SHP77 treated with DMSO at 0.1 percent for 48 hours (cell line): ENCODE measurements around the gene STX18.
"Not testable (repeated sequence)": the region's sequence is repeated elsewhere in the genome, so short reads cannot be mapped to it uniquely, and the experiment has no call there.

Source experiments
- DNase-seq: peaks from one replicate; lab custom pipeline; 2025; lab: John Stamatoyannopoulos, UW

STX18 gene

GRCh38 chr4:4479366-4479765 is 62.5 kb downstream of the STX18 start:
- DNase-seq, result no peak

- DNase-seq, result no peak
These were observed 64.1 kb downstream of the STX18 start for GRCh38 chr4:4477796-4478195.

GRCh38 chr4:4477391-4477790 is 64.5 kb downstream of the STX18 start:
- no peak for DNase-seq

DNA sequence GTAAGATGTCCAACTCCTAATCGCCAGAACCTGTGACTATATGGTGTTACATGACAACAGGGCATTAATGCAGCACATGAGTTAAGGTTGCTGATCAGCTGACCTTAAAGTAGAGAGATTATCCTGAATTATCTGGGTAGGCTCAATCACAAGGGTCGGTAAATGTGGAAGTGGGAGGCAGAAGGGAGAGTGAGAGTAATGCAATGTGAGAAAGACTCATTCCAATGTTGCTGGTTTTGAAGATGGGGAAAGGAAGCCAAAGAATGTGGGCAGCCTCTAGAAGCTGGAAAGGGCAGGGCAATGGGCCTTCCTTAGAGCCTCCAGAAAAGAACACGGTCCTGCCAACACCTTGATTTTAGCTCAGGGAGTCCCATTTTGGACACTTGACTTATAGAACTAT is 67.4 kb downstream of the STX18 start:
- DNase-seq, result no peak

GRCh38 chr4:4472344-4472958 is 69.4 kb downstream of the STX18 start:
- no peak for DNase-seq

- no peak for DNase-seq
These were observed 70.7 kb downstream of the STX18 start for GRCh38 chr4:4471195-4471594.

- no peak for DNase-seq
These were observed 71.6 kb downstream of the STX18 start for GRCh38 chr4:4470208-4470607.

DNA sequence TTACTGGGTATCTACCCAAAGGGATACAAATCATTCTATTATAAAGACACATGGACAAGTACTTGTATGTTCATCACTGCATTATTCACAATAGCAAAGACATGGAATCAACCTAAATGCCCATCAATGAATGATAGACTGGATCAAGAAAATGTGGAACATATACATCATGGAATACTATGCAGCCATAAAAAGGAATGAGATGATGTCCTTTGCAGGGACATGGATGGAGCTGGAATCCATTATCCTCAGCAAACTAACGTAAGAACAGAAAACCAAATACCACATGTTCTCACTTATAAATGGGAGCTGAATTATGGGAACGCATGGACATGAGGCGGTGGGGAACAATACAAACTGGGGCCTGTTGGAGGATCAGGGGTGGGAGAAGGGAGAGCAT is 76.6 kb downstream of the STX18 start:
- DNase-seq, result not testable (repeated sequence)

DNA sequence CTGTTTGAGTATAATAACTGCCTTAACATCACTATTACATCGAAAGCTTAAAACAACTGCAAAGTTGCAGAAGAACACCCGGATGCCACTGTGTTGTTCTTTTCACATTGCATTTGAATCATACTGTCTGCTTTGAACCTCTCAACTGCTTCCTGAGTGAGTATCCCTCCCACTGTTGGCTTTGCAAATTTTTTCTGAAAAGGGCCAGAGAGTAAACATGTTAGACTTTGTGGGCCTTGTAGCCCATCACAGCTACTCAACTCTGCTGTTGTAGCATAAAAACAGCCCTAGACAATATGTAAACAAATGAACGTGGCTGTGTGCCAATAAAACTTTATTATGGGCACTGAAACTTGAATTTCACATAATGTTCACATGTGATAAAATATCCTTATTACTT is 78.9 kb downstream of the STX18 start:
- no peak for DNase-seq

GRCh38 chr4:4461850-4462249 is 80.0 kb downstream of the STX18 start:
- DNase-seq, result peak; percentile 2

- no peak for DNase-seq
These were observed 80.7 kb downstream of the STX18 start for GRCh38 chr4:4461178-4461577.

DNA sequence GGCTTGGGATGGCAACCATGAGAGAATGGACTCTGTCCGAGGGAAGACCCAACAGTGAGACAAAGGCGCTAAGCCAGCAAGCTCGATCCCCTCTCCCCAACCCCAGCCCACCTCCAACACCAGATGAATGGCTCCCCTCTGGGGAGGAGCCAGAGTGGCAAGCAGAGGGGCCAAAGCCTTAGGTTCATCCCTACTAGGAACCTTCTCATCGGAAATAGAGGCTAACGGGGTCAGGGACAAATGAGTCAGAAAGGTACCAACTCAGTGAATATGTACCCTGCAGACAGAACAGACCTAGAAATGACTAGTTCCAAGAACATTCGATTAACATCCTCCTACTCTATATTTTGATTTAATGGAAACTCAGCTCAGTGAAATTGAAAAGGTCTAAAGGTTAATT is 81.1 kb downstream of the STX18 start:
- DNase-seq, result no peak

DNA sequence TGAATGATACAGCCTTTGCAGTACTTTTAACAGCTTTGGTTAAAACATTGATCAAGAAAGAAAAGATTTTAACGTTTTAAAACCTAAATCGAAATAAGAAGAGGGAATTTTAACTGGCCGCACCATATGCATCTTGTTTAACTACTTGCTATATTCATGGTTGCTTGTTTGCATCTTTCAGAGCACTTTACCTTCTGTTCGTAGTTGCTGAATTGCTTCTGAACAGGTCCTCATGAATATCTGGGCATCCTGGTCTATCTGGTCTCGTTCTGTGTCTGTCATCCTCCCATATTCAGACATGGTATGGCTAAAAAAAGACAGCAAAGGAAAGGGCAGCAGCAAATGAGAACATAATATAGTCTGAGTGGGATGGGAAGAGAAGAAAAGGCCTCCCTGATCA is 82.7 kb downstream of the STX18 start:
- DNase-seq, result no peak

DNA sequence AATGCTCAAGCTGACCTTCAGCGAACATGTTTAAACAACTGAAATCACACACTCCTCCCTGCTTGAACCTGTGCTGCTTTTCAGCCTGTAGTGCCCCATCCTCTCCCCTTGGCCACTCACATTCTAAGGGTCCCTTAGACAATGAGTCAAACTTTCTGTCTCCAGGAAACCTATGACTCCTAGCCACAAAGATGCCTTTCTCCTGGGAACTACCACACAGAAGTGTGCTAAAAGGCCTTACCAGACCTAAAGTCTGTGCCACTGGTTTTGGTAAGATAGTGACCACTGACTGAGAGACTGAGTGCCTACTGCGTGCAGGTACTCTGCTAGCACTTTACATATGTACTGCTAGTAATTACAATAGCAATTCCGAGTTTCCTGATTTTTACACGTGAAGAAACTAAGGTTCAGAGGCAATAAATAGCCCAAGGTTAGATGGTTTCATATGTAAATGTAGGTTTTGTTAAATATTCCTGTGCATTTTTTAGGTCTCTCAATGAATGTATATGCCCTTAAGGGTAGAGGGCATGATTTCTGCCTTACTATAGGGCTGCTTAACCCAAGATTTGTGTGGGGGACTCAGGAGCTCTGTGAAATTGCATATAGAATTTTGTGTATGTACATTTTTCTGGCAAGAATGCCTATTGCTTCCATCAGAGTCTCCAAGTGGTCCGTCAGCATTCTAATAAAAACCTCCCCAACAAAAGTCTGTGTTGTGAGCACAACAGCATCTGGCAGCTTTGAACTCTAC is 83.9 kb downstream of the STX18 start:
- DNase-seq, result no peak

DNA sequence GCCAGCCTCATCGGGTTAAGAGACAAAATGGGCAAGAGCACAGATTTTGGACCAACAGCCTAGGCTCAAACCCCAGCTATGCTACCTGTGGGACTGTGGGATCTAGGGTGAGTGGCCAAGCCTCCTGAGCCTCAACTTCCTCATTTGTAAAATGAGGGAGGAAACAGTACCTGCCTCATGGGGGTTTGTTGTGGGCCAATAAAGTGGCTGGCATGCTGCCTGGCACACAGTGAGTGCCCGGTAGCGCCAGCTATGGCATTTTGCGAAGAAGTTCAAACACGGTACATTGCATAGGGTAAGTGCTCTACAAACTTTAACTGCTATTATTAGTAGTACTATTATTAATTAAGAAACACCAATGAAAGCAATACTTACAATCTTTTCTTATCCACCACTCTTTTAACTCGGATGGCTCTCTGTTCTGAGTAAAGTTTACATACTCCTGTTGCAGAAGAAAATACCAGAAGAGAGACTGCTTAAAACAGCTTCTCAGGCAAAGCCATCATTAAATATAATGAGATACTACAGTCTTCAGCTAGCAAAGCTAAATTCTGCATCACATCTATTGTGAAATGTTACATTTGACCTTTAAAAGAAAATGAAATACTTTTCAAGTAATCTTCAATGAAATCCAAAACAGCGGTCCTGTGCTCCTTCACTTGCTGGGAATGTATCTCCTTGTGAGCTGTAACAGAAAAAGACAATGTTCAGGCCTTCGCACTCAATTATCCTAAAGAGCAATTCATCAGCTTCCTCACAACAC is 84.9 kb downstream of the STX18 start:
- no peak for DNase-seq

GRCh38 chr4:4456351-4456750 is 85.5 kb downstream of the STX18 start:
- no peak for DNase-seq

- DNase-seq, result no peak
These were observed 86.5 kb downstream of the STX18 start for GRCh38 chr4:4455210-4455865.

DNA sequence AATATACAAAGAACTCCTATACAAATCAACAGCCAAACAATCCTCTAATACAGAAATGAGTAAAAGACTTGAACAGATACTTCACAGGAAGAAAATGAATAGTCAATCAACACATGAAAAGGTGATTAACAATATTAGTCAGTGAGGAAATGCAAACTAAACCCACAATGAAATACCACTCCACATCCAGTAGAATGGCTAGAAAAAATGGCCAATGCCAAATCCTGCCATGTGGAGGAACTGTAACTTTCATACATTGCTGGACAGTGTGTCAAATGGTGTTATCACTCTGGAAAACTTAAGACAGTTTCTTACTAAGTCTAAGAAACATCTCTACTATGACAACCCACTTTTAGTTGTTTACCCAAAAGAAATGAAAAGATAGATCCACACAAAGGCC is 95.4 kb downstream of the STX18 start:
- no peak for DNase-seq

DNA sequence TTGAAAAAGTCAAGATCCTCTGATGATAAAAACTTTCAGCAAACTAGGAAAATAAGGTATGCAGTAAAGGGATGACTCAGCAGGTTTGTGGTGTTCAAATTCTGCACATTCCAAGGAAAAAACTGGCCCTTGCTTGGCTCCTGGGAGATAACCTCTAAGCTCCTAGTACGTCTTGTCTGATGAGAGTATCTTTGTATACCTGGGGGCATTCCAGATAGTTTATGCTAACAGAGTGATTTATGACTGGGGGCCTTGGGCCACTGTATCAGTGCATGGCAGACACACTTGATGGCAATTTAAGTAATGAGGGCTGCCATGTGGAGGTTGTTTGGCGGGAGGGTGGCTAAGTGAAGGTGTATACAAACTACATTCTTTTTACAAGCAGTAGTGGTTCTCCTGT is 98.0 kb downstream of the STX18 start:
- DNase-seq, result no peak

DNA sequence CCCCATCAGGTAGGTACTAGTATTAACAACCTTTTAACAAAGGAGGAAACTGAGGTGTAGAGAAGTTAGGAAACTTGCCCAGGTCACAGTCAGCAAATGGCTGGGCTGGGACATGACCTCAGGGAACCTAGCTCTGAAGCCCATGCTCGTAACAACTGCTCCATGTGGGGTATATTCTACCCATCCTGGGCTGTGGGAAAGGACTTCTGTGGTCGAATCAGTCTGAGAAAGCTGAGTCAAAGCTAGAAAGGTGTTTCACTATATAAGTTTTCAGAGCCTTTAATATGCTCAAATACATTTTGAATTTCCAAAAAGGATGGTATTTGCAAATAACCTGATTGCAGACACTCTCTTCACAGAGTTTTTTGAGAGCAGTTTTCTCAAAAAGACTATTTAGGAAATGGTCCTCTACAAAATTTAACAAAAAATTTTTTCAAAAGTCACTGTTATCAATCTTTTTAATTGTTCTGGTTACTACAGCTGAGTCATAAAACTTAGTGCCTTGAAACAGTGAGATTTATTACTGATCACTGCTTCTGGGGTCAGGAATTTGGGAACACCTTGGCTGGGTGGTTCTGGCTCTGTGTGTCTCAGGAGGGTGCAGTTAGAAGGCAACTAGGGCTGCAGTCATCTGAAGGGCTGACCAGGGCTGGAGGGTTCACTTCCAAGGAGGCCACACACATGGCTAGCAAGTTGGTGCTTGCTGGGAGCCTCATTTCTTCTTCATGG is 101.4 kb downstream of the STX18 start:
- DNase-seq, result no peak

DNA sequence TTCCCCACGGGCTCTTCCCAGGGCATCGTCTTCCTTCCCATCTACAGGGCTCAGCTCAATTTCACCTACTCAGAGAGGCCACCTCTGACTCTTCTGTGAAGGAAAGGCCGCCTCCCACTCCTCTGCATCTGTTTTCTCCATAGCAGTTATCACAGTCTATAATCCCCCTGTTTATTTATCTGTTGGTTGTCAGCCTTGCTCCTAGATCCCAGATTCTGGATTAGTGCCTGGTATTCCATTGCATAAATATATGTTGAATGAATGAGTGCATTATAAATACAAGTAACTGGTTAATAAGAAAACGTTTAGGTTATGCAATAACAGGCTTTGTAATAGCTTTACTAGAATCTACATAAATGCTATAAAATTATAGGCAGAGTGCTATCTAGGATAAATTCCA is 102.1 kb downstream of the STX18 start:
- DNase-seq, result no peak

- DNase-seq, result no peak
These were observed 103.0 kb downstream of the STX18 start for GRCh38 chr4:4438891-4439290.
